Ectodermal cell (in vitro differentiated cells): ENCODE measurements around the gene C20orf204.
A peak's percentile ranks its signal among the peaks of the same experiment; 100 is the strongest.

ENCODE experiments used
- H3K27ac ChIP-seq: 2 replicates; pipeline ENCODE4 v1.7.0; 2013; ENCODE audit warnings: mild to moderate bottlenecking, low read depth, low read length; ENCODE audit not compliant: insufficient read depth, poor library complexity, severe bottlenecking
- H3K27me3 ChIP-seq: 2 replicates; pipeline ENCODE4 v1.7.0; 2013; ENCODE audit warnings: mild to moderate bottlenecking, low read length; ENCODE audit not compliant: insufficient read depth, control insufficient read depth, poor library complexity, severe bottlenecking
- H3K36me3 ChIP-seq: one replicate; pipeline ENCODE4 v1.7.0; 2013; ENCODE audit warnings: low read length; ENCODE audit not compliant: control insufficient read depth, insufficient read depth
- H3K4me1 ChIP-seq: one replicate; pipeline ENCODE4 v1.7.0; 2013; ENCODE audit warnings: low read length; ENCODE audit not compliant: control insufficient read depth, insufficient read depth
- H3K4me3 ChIP-seq: 2 replicates; pipeline ENCODE4 v1.7.0; 2013; ENCODE audit warnings: low read depth, low read length, control low read depth; ENCODE audit not compliant: insufficient read depth
- H3K9me3 ChIP-seq: 2 replicates; pipeline ENCODE4 v1.7.0; 2013; ENCODE audit warnings: mild to moderate bottlenecking, low read length, moderate library complexity; ENCODE audit not compliant: control insufficient read depth
- whole genome bisulfite sequencing, 2 experiments: methylation state at CpG; one replicate each; pipeline ENCODE4 v1.1.7; 2013; ENCODE audit warnings: missing lambda C conversion rate in 2 of 2; 5-methylcytosine and 5-hydroxymethylcytosine counted together

The C20orf204 gene

GRCh38 chr20:64080013-64080812, 44.2 kb downstream of the C20orf204 start, which contains the start of gene OPRL1:
Gene OPRL1 (plus strand): TSS chr20:64080082. CDS start chr20:64092721, 12,639 bp downstream.
- WGBS, 2 experiments = 11% methylated on average over 62 of the region's 62 CpGs
- Histone ChIP-seq H3K4me3 (peak within 1 kb of the TSS; percentile 59), H3K27ac (no peak within 1 kb of the TSS), H3K4me1 (peaks cover 45% of the 10 kb centered on the region), H3K27me3 (peaks cover 53% of the 10 kb centered on the region), H3K9me3 (no peaks in the 10 kb centered on the region), H3K36me3 (no peaks in the 10 kb centered on the region)

- Histone ChIP-seq H3K4me1 (peaks cover 45% of the 10 kb centered on the region), H3K4me3 (peak overlapping the region; percentile 59)
- WGBS, 2 experiments = 84 to 85% methylated on average over 17 of the region's 17 CpGs
These were observed 45.0 kb downstream of the C20orf204 start for GRCh38 chr20:64080813-64081623.

GRCh38 chr20:64081624-64081964, 45.6 kb downstream of the C20orf204 start:
- peaks cover 66% of the 10 kb centered on the region for H3K27me3 ChIP-seq
- no peak overlapping the region for H3K4me3 ChIP-seq
- no peak overlapping the region for H3K27ac ChIP-seq
- no peaks in the 10 kb centered on the region for H3K9me3 ChIP-seq
- H3K36me3 ChIP-seq = no peaks in the 10 kb centered on the region
- WGBS, 2 experiments = 91 to 92% methylated on average over 6 of the region's 6 CpGs
- peaks cover 45% of the 10 kb centered on the region for H3K4me1 ChIP-seq

More at GRCh38 chr20:64080813-64081623, 45.0 kb downstream of the C20orf204 start:
- Histone ChIP-seq H3K36me3 (no peaks in the 10 kb centered on the region), H3K27ac (no peak overlapping the region), H3K27me3 (peaks cover 61% of the 10 kb centered on the region), H3K9me3 (no peaks in the 10 kb centered on the region)

GRCh38 chr20:64082126-64082731, 46.2 kb downstream of the C20orf204 start:
- 18 to 21% methylated on average over 13 of the region's 13 CpGs for WGBS, 2 experiments
- Histone ChIP-seq H3K27me3 (peaks cover 69% of the 10 kb centered on the region), H3K4me3 (no peak overlapping the region), H3K27ac (no peak overlapping the region), H3K36me3 (no peaks in the 10 kb centered on the region), H3K4me1 (peaks cover 45% of the 10 kb centered on the region), H3K9me3 (no peaks in the 10 kb centered on the region)

- Histone ChIP-seq H3K4me3 (peak overlapping the region; percentile 47), H3K27me3 (peaks cover 69% of the 10 kb centered on the region), H3K27ac (no peak overlapping the region), H3K36me3 (no peaks in the 10 kb centered on the region), H3K9me3 (no peaks in the 10 kb centered on the region), H3K4me1 (peaks cover 44% of the 10 kb centered on the region)
- 34 to 35% methylated on average over 13 of the region's 13 CpGs for WGBS, 2 experiments
These were observed 46.9 kb downstream of the C20orf204 start for GRCh38 chr20:64082820-64083377.

GRCh38 chr20:64083378-64083803, 47.4 kb downstream of the C20orf204 start:
- H3K4me1 ChIP-seq = peaks cover 39% of the 10 kb centered on the region
- no peaks in the 10 kb centered on the region for H3K36me3 ChIP-seq
- no peak overlapping the region for H3K27ac ChIP-seq
- H3K9me3 ChIP-seq = no peaks in the 10 kb centered on the region
- peak overlapping the region; percentile 47 for H3K4me3 ChIP-seq
- H3K27me3 ChIP-seq = peaks cover 69% of the 10 kb centered on the region
- WGBS, 2 experiments = 2% methylated on average over 52 of the region's 52 CpGs

GRCh38 chr20:64083804-64084684, 48.1 kb downstream of the C20orf204 start, which contains the start of gene LKAAEAR1:
Gene LKAAEAR1 (minus strand): TSS chr20:64084398. CDS start chr20:64084219, 179 bp downstream.
- H3K4me3 ChIP-seq = peak within 1 kb of the TSS; percentile 47

GRCh38 chr20:64084685-64085152, 48.7 kb downstream of the C20orf204 start:
- peak overlapping the region; percentile 0 for H3K4me3 ChIP-seq

More at GRCh38 chr20:64083804-64084684, 48.1 kb downstream of the C20orf204 start, which contains the start of gene LKAAEAR1:
- no peak within 1 kb of the TSS for H3K27ac ChIP-seq
- H3K9me3 ChIP-seq = no peaks in the 10 kb centered on the region
- no peaks in the 10 kb centered on the region for H3K36me3 ChIP-seq
- peaks cover 75% of the 10 kb centered on the region for H3K27me3 ChIP-seq
- WGBS, 2 experiments = 3 to 4% methylated on average over 86 of the region's 86 CpGs
- H3K4me1 ChIP-seq = peaks cover 32% of the 10 kb centered on the region

GRCh38 chr20:64086801-64087200, 50.8 kb downstream of the C20orf204 start:
- H3K27ac ChIP-seq = no peak overlapping the region
- 92 to 93% methylated on average over 6 of the region's 11 CpGs for WGBS, 2 experiments
- H3K4me1 ChIP-seq = peaks cover 20% of the 10 kb centered on the region
- H3K27me3 ChIP-seq = peaks cover 64% of the 10 kb centered on the region
- H3K36me3 ChIP-seq = no peaks in the 10 kb centered on the region
- no peak overlapping the region for H3K4me3 ChIP-seq
- H3K9me3 ChIP-seq = no peaks in the 10 kb centered on the region

More at GRCh38 chr20:64084685-64085152, 48.7 kb downstream of the C20orf204 start:
- H3K4me1 ChIP-seq = peaks cover 29% of the 10 kb centered on the region
- 12% methylated on average over 23 of the region's 23 CpGs for WGBS, 2 experiments
- H3K27ac ChIP-seq = no peak overlapping the region
- H3K27me3 ChIP-seq = peaks cover 80% of the 10 kb centered on the region
- H3K36me3 ChIP-seq = no peaks in the 10 kb centered on the region
- H3K9me3 ChIP-seq = no peaks in the 10 kb centered on the region
